ENCODE measurements around the gene ESD.

ESD gene

DNA sequence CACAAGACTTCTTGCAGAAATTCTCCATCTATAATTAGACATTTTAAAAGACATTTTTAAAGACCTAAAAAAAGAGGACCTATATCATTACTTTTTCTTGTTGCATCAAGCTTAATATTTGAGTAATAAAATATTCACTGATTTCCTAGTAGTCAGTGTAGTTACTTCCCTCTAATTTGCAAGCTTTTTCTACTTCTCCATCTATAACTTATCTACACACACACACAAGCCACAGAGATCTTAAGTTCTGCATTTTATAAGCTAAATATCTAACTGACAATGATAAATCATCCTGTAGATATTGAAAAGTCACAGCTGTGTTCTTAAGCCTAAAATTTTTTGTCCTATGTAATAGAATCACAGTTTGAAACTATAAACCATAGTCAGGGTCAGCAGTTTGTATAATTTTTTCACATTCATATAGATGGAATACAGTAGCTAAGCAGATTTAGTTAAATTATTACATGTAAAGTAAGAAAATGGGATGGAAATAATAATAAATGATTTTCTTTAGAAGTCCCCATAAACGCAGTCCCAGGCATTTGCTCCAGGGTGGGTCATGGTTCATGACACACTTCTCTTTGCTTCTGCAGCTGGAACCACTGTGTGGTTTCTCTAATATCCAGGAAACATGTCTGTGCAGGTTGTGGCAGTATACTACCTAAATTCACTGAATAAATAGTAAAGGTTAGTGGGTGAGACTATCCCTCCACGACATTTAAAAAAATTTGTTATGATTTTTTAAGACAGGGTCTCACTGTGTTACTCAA is 60.2 kb downstream of the ESD start:
- no peaks in the 10 kb centered on the region for H3K27me3 ChIP-seq (ENCODE audit: insufficient read depth, low read length, poor library complexity)
- H3K4me1 ChIP-seq (ENCODE audit: insufficient read depth, low read length) = no peaks in the 10 kb centered on the region
- DNase-seq (no peak), ATAC-seq (ENCODE audit: insufficient read depth, low read depth) (no peak)
- H3K9me3 ChIP-seq (ENCODE audit: insufficient read depth, low read length, severe bottlenecking) = no peaks in the 10 kb centered on the region
- no peak overlapping the region for H2AFZ ChIP-seq (ENCODE audit: low read depth, low read length)
- TF ChIP-seq CTCF (IDR thresholded peaks at IDR 0.05; ENCODE audit: borderline replicate concordance, extremely low read depth, low read length, poor library complexity, severe bottlenecking) (no peak), EZH2 (IDR thresholded peaks at IDR 0.05; ENCODE audit: borderline replicate concordance, low read depth, low read length, severe bottlenecking) (no peak)
- H3K36me3 ChIP-seq (ENCODE audit: insufficient read depth, low read length) = peaks cover 74% of the 10 kb centered on the region
- no peak overlapping the region for H3K27ac ChIP-seq (ENCODE audit: low read length)
- H3K4me3 ChIP-seq (ENCODE audit: low read depth in 1 of 2, low read length in 2 of 2) = no peak overlapping the region
- no peak overlapping the region for H3K4me2 ChIP-seq (ENCODE audit: insufficient read depth, low read length)
- no peaks in the 10 kb centered on the region; the same call in 1 of the 2 replicates for H4K20me1 ChIP-seq (ENCODE audit: insufficient read depth, low read length)
- no peaks in the 10 kb centered on the region for H3K79me2 ChIP-seq (ENCODE audit: insufficient read depth, low read length)
- H3K9ac ChIP-seq (ENCODE audit: low read depth, low read length) = no peak overlapping the region

GRCh38 chr13:46735425-46735824 is 61.5 kb downstream of the ESD start:
- no peak overlapping the region for H3K4me3 ChIP-seq (ENCODE audit: low read depth in 1 of 2, low read length in 2 of 2)
- H4K20me1 ChIP-seq (ENCODE audit: insufficient read depth, low read length) = no peaks in the 10 kb centered on the region
- DNase-seq (no peak), ATAC-seq (ENCODE audit: insufficient read depth, low read depth) (no peak)
- no peak overlapping the region for H3K4me2 ChIP-seq (ENCODE audit: insufficient read depth, low read length)
- H3K79me2 ChIP-seq (ENCODE audit: insufficient read depth, low read length) = no peaks in the 10 kb centered on the region
- peaks cover 72% of the 10 kb centered on the region for H3K36me3 ChIP-seq (ENCODE audit: insufficient read depth, low read length)
- no peaks in the 10 kb centered on the region for H3K27me3 ChIP-seq (ENCODE audit: insufficient read depth, low read length, poor library complexity)
- H3K9ac ChIP-seq (ENCODE audit: low read depth, low read length) = no peak overlapping the region
- no peak overlapping the region for H3K27ac ChIP-seq (ENCODE audit: low read length)
- no peaks in the 10 kb centered on the region for H3K9me3 ChIP-seq (ENCODE audit: insufficient read depth, low read length, severe bottlenecking)
- H3K4me1 ChIP-seq (ENCODE audit: insufficient read depth, low read length) = no peaks in the 10 kb centered on the region
- TF ChIP-seq CTCF (IDR thresholded peaks at IDR 0.05; ENCODE audit: borderline replicate concordance, extremely low read depth, low read length, poor library complexity, severe bottlenecking) = no peak
- no peak for TF ChIP-seq EZH2 (IDR thresholded peaks at IDR 0.05; ENCODE audit: borderline replicate concordance, low read depth, low read length, severe bottlenecking)
- H2AFZ ChIP-seq (ENCODE audit: low read depth, low read length) = no peak overlapping the region

- no peaks in the 10 kb centered on the region for H4K20me1 ChIP-seq (ENCODE audit: insufficient read depth, low read length)
- DNase-seq (no peak), ATAC-seq (ENCODE audit: insufficient read depth, low read depth) (no peak)
- no peaks in the 10 kb centered on the region for H3K4me1 ChIP-seq (ENCODE audit: insufficient read depth, low read length)
- H3K4me3 ChIP-seq (ENCODE audit: low read depth in 1 of 2, low read length in 2 of 2) = no peak overlapping the region
- no peak overlapping the region for H3K9ac ChIP-seq (ENCODE audit: low read depth, low read length)
- H3K27me3 ChIP-seq (ENCODE audit: insufficient read depth, low read length, poor library complexity) = no peaks in the 10 kb centered on the region
- no peaks in the 10 kb centered on the region for H3K79me2 ChIP-seq (ENCODE audit: insufficient read depth, low read length)
- no peaks in the 10 kb centered on the region for H3K9me3 ChIP-seq (ENCODE audit: insufficient read depth, low read length, severe bottlenecking)
- H3K4me2 ChIP-seq (ENCODE audit: insufficient read depth, low read length) = no peak overlapping the region
- peaks cover 89% of the 10 kb centered on the region for H3K36me3 ChIP-seq (ENCODE audit: insufficient read depth, low read length)
- no peak overlapping the region for H2AFZ ChIP-seq (ENCODE audit: low read depth, low read length)
- TF ChIP-seq CTCF (IDR thresholded peaks at IDR 0.05; ENCODE audit: borderline replicate concordance, extremely low read depth, low read length, poor library complexity, severe bottlenecking) (no peak), EZH2 (IDR thresholded peaks at IDR 0.05; ENCODE audit: borderline replicate concordance, low read depth, low read length, severe bottlenecking) (no peak)
- H3K27ac ChIP-seq (ENCODE audit: low read length) = no peak overlapping the region
These were observed 65.4 kb downstream of the ESD start for GRCh38 chr13:46731535-46731934.
